HFF-Myc (cell line): ENCODE measurements around the gene GBGT1.

Source experiments
- DNase-seq: peaks from one replicate; pipeline ENCODE4 v3.0.0-alpha.2; 2011; ENCODE audit warnings: low read depth; ENCODE audit errors: extremely low read depth
- H3K4me3 ChIP-seq: replicated peaks from 2 replicates; pipeline ENCODE4 v1.5.1; 2011; ENCODE audit warnings: low read depth, mild to moderate bottlenecking, control low read depth, low read length
- CTCF ChIP-seq: IDR thresholded peaks from 2 replicates; pipeline ENCODE4 v1.5.1; 2012; ENCODE audit warnings: mild to moderate bottlenecking, low read depth, low read length, control low read depth; ENCODE audit errors: missing control alignments

Gene GBGT1

GRCh38 chr9:133119846-133120500 lies 43.7 kb downstream of the GBGT1 start:
- H3K4me3 ChIP-seq, result peak overlapping the region; percentile 72
- no peak for DNase-seq
- TF ChIP-seq CTCF, result no peak

GRCh38 chr9:133119103-133119845 lies 44.4 kb downstream of the GBGT1 start:
- H3K4me3 ChIP-seq, result peak overlapping the region; percentile 72
- DNase-seq, result no peak
- TF ChIP-seq CTCF, result no peak

GRCh38 chr9:133118568-133118967 lies 45.1 kb downstream of the GBGT1 start:
- H3K4me3 ChIP-seq, result peak overlapping the region; percentile 72
- no peak for TF ChIP-seq CTCF

DNA sequence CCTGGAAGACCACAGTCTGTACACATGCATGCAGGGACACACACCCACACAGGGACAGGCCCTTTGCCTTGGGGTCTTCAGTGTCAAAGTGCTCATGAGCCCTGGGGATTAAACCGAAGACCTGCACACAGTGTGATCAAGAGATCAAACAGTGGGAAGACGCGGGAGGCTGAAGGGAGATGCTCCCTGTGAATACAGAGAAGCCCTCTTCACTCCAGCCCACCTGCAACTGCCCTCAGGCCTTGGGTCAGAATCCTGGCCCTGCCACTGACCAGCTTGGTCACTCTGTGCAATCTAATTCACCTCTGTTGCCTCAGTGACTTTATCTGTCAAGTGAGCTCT lies 45.6 kb downstream of the GBGT1 start:
- no peak for DNase-seq
- TF ChIP-seq CTCF, result no peak
- no peak overlapping the region for H3K4me3 ChIP-seq

More at GRCh38 chr9:133118568-133118967, 45.1 kb downstream of the GBGT1 start:
- DNase-seq, result no peak

DNA sequence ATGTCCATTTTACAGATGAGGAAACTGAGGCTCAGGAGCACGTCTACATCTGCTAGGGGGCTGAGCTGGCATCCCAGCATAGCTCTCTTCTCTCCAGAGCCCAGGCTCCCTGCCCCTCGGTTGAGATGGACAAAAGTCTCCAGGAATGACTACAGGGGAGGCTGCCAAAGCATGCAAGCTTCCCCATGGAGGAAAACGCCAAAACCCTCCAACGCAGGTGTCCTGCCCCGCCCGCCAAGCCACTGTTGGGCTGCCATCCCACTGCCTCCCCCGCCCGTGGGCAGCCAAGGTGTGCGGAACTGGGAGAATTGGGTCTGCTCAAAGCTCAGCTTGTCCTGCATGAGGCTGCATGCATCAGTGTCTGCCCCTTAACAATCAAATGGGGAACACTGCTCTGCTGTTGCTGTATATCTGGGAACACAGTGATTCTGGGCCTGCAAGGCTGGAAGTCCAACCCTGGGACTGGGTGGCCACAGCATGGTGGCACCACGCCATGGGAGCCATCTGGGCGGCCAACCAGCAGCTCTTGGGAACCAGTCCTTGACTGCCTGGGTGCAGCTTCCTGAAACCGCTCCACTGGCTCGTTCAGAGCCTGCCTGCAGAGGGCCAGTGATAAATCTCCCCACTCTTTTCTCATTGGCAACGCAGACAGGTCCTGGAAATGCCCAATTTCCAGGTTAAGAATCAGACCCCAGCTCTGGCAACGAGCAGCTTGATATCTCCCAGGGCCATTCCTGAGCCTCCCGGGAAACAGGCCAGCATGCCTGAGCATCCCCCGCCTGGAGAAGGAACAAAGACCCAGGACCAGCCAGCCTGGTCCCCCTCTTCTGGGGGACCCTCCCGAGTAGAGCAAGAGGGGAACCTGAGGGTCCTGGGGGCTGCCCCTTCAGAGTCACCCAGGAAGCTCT lies 46.2 kb downstream of the GBGT1 start:
- no peak overlapping the region for H3K4me3 ChIP-seq
- DNase-seq, result no peak
- no peak for TF ChIP-seq CTCF

- no peak for TF ChIP-seq CTCF
- no peak for DNase-seq
- no peak overlapping the region for H3K4me3 ChIP-seq
Measured at GRCh38 chr9:133116346-133117231, 47.1 kb downstream of the GBGT1 start.
